Sigmoid colon (tissue), 4 donors: ENCODE measurements around the gene SNX1.

Source experiments
- EP300 ChIP-seq, 4 donors: sonication (generic); formaldehyde crosslinking; IDR thresholded peaks; one replicate each; pipeline ENCODE4 v1.6.1; 2017; ENCODE audit warnings: antibody characterized with exemption in 4 of 4
- TF ChIP-seq, protein P1 (sequence below), 4 experiments: fragments of 450-650 bp in 3 of 4; fragments of 200-600 bp in 1 of 4; IDR thresholded peaks; one replicate each; pipeline ENCODE4 v1.5.1; 2016 to 2019; ENCODE audit warnings: antibody characterized with exemption in 4 of 4, mild to moderate bottlenecking in 3 of 4, moderate library complexity in 2 of 4

- TF ChIP-seq, protein P1, sequence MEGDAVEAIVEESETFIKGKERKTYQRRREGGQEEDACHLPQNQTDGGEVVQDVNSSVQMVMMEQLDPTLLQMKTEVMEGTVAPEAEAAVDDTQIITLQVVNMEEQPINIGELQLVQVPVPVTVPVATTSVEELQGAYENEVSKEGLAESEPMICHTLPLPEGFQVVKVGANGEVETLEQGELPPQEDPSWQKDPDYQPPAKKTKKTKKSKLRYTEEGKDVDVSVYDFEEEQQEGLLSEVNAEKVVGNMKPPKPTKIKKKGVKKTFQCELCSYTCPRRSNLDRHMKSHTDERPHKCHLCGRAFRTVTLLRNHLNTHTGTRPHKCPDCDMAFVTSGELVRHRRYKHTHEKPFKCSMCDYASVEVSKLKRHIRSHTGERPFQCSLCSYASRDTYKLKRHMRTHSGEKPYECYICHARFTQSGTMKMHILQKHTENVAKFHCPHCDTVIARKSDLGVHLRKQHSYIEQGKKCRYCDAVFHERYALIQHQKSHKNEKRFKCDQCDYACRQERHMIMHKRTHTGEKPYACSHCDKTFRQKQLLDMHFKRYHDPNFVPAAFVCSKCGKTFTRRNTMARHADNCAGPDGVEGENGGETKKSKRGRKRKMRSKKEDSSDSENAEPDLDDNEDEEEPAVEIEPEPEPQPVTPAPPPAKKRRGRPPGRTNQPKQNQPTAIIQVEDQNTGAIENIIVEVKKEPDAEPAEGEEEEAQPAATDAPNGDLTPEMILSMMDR (IDR thresholded peaks at IDR 0.05): no peak
- no peak for TF ChIP-seq EP300 (IDR thresholded peaks at IDR 0.05)
Observed at GRCh38 chr15:64134345-64134829, 38.6 kb downstream of the SNX1 start.
